Dendritic cell treated with granulocyte-macrophage colony-stimulating factor and Interleukin-4, amounts not matched to agents 40 ng/mL and 50 ng/mL, for 4 days (primary cell): ENCODE measurements around the gene FMNL3.

Experiments
- H3K27ac Mint-ChIP-seq: one replicate; pipeline ENCODE4 v1.8.0; 2022; ENCODE audit warnings: mild to moderate bottlenecking, mixed read lengths
- H3K27me3 Mint-ChIP-seq: one replicate; pipeline ENCODE4 v1.8.0; 2022; ENCODE audit warnings: mild to moderate bottlenecking, mixed read lengths
- H3K36me3 Mint-ChIP-seq: one replicate; pipeline ENCODE4 v1.8.0; 2022; ENCODE audit warnings: low read depth, mixed read lengths
- H3K4me1 Mint-ChIP-seq: one replicate; pipeline ENCODE4 v1.8.0; 2022; ENCODE audit warnings: low read depth, mixed read lengths
- H3K4me3 Mint-ChIP-seq: one replicate; pipeline ENCODE4 v1.8.0; 2022; ENCODE audit warnings: mild to moderate bottlenecking, moderate library complexity, mixed read lengths
- H3K9me3 Mint-ChIP-seq: one replicate; pipeline ENCODE4 v1.8.0; 2022; ENCODE audit warnings: mixed read lengths
- intact Hi-C: fragments of 100-400 bp; cut with micrococcal nuclease; formaldehyde crosslinking; loops from one replicate; pipeline ENCODE4 v1.15.0; 2022

Gene FMNL3

GRCh38 chr12:49680075-49680474 is 27.1 kb downstream of the FMNL3 start:
- no peaks in the 10 kb centered on the region for H3K9me3 Mint-ChIP-seq
- H3K4me3 Mint-ChIP-seq, result no peak overlapping the region
- H3K27me3 Mint-ChIP-seq, result no peaks in the 10 kb centered on the region
- intact Hi-C loops, result no loop called here
- H3K27ac Mint-ChIP-seq, result no peak overlapping the region
- peaks cover 58% of the 10 kb centered on the region for H3K4me1 Mint-ChIP-seq
- peaks cover 2% of the 10 kb centered on the region for H3K36me3 Mint-ChIP-seq

GRCh38 chr12:49678711-49679110 is 28.5 kb downstream of the FMNL3 start:
- H3K4me3 Mint-ChIP-seq, result no peak overlapping the region
- peaks cover 9% of the 10 kb centered on the region for H3K36me3 Mint-ChIP-seq
- peaks cover 59% of the 10 kb centered on the region for H3K4me1 Mint-ChIP-seq
- intact Hi-C loops, result no loop called here
- H3K27ac Mint-ChIP-seq, result no peak overlapping the region
- H3K27me3 Mint-ChIP-seq, result no peaks in the 10 kb centered on the region
- no peaks in the 10 kb centered on the region for H3K9me3 Mint-ChIP-seq

- H3K36me3 Mint-ChIP-seq, result peaks cover 10% of the 10 kb centered on the region
- intact Hi-C loops, result no loop called here
- H3K27me3 Mint-ChIP-seq, result no peaks in the 10 kb centered on the region
- no peak overlapping the region for H3K27ac Mint-ChIP-seq
- peaks cover 69% of the 10 kb centered on the region for H3K4me1 Mint-ChIP-seq
- H3K9me3 Mint-ChIP-seq, result no peaks in the 10 kb centered on the region
- no peak overlapping the region for H3K4me3 Mint-ChIP-seq
Observed at GRCh38 chr12:49675137-49675536, 32.1 kb downstream of the FMNL3 start.

GRCh38 chr12:49674318-49674981 is 32.8 kb downstream of the FMNL3 start:
- H3K36me3 Mint-ChIP-seq, result peaks cover 16% of the 10 kb centered on the region
- H3K4me3 Mint-ChIP-seq, result no peak overlapping the region
- H3K27me3 Mint-ChIP-seq, result no peaks in the 10 kb centered on the region
- peak overlapping the region; percentile 81 for H3K27ac Mint-ChIP-seq
- H3K4me1 Mint-ChIP-seq, result peaks cover 75% of the 10 kb centered on the region
- no peaks in the 10 kb centered on the region for H3K9me3 Mint-ChIP-seq
- intact Hi-C loops, result no loop called here

GRCh38 chr12:49673446-49674317 is 33.5 kb downstream of the FMNL3 start:
- Mint-ChIP-seq H3K27me3 (no peaks in the 10 kb centered on the region), H3K4me3 (no peak overlapping the region), H3K9me3 (no peaks in the 10 kb centered on the region), H3K36me3 (peaks cover 16% of the 10 kb centered on the region), H3K27ac (peak overlapping the region; percentile 81), H3K4me1 (peaks cover 76% of the 10 kb centered on the region)
- intact Hi-C loops, result no loop called here

GRCh38 chr12:49672301-49673217 is 34.6 kb downstream of the FMNL3 start:
- Mint-ChIP-seq H3K27me3 (no peaks in the 10 kb centered on the region), H3K4me1 (peaks cover 86% of the 10 kb centered on the region), H3K36me3 (peaks cover 26% of the 10 kb centered on the region), H3K4me3 (peak overlapping the region; percentile 62), H3K9me3 (no peaks in the 10 kb centered on the region), H3K27ac (peak overlapping the region; percentile 81)
- intact Hi-C loops, result no loop called here

GRCh38 chr12:49671031-49671765 is 36.0 kb downstream of the FMNL3 start:
- peaks cover 85% of the 10 kb centered on the region for H3K4me1 Mint-ChIP-seq
- intact Hi-C loops, result loop anchor here (2.0 kb wide), 1 partner anchor 36 kb away; the partner anchor contains the start of gene FMNL3
- H3K27ac Mint-ChIP-seq, result peak overlapping the region; percentile 81
- H3K27me3 Mint-ChIP-seq, result no peaks in the 10 kb centered on the region
- H3K36me3 Mint-ChIP-seq, result peaks cover 38% of the 10 kb centered on the region
- H3K9me3 Mint-ChIP-seq, result no peaks in the 10 kb centered on the region
- H3K4me3 Mint-ChIP-seq, result no peak overlapping the region

- Mint-ChIP-seq H3K4me1 (peaks cover 85% of the 10 kb centered on the region), H3K4me3 (no peak overlapping the region), H3K27me3 (no peaks in the 10 kb centered on the region), H3K9me3 (no peaks in the 10 kb centered on the region), H3K27ac (peak overlapping the region; percentile 53), H3K36me3 (peaks cover 47% of the 10 kb centered on the region)
- intact Hi-C loops, result loop anchor here (2.0 kb wide), 1 partner anchor 37 kb away; the partner anchor contains the start of gene FMNL3
Observed at GRCh38 chr12:49669796-49670195, 37.4 kb downstream of the FMNL3 start.

- no peak overlapping the region for H3K4me3 Mint-ChIP-seq
- no peak overlapping the region for H3K27ac Mint-ChIP-seq
- no peaks in the 10 kb centered on the region for H3K27me3 Mint-ChIP-seq
- intact Hi-C loops, result no loop called here
- peaks cover 53% of the 10 kb centered on the region for H3K36me3 Mint-ChIP-seq
- H3K9me3 Mint-ChIP-seq, result no peaks in the 10 kb centered on the region
- H3K4me1 Mint-ChIP-seq, result peaks cover 85% of the 10 kb centered on the region
Observed at GRCh38 chr12:49667325-49668090, 39.7 kb downstream of the FMNL3 start.

- Mint-ChIP-seq H3K4me3 (no peak overlapping the region), H3K4me1 (peaks cover 85% of the 10 kb centered on the region), H3K27me3 (no peaks in the 10 kb centered on the region), H3K27ac (peak overlapping the region; percentile 40), H3K9me3 (no peaks in the 10 kb centered on the region), H3K36me3 (peaks cover 66% of the 10 kb centered on the region)
- intact Hi-C loops, result no loop called here
Observed at GRCh38 chr12:49666176-49666575, 41.0 kb downstream of the FMNL3 start.

- Mint-ChIP-seq H3K27me3 (no peaks in the 10 kb centered on the region), H3K36me3 (peaks cover 70% of the 10 kb centered on the region), H3K27ac (no peak overlapping the region), H3K4me3 (no peak overlapping the region), H3K4me1 (peaks cover 85% of the 10 kb centered on the region), H3K9me3 (no peaks in the 10 kb centered on the region)
- intact Hi-C loops, result no loop called here
Observed at GRCh38 chr12:49665384-49665783, 41.8 kb downstream of the FMNL3 start.

GRCh38 chr12:49664591-49665239 is 42.5 kb downstream of the FMNL3 start:
- Mint-ChIP-seq H3K36me3 (peaks cover 72% of the 10 kb centered on the region), H3K27ac (peak overlapping the region; percentile 76), H3K4me3 (no peak overlapping the region), H3K27me3 (no peaks in the 10 kb centered on the region), H3K4me1 (peaks cover 85% of the 10 kb centered on the region), H3K9me3 (no peaks in the 10 kb centered on the region)
- intact Hi-C loops, result loop anchor here (5.0 kb wide), 1 partner anchor 33 kb away; no protein-coding TSS in a partner anchor
